Measurements from ENCODE around the gene NHLRC1. TPM values are rescaled to one million over a fixed set of nuclear protein-coding genes. Genes with fewer than 3 reads are reported as not detected.
A peak's percentile ranks its signal among the peaks of the same experiment; 100 is the strongest.

The NHLRC1 gene
- total RNA-seq, 1 experiment from 2014 or later: not detected

GRCh38 chr6:18132346-18132745 lies 9.9 kb upstream of the NHLRC1 start:
- Histone ChIP-seq H3K9me3 (ENCODE audit: low read length) (no peaks in the 10 kb centered on the region), H4K20me1 (ENCODE audit: insufficient read depth, low read depth, low read length) (no peaks in the 10 kb centered on the region), H2AFZ (ENCODE audit: low read length) (no peak overlapping the region), H3K4me1 (ENCODE audit: low read length) (no peaks in the 10 kb centered on the region), H3K4me2 (ENCODE audit: low read depth, low read length, poor library complexity, severe bottlenecking) (no peak overlapping the region), H3K4me3 (ENCODE audit: low read length) (no peak overlapping the region), H3K36me3 (ENCODE audit: insufficient read depth, low read length) (no peaks in the 10 kb centered on the region), H3K9ac (ENCODE audit: low read length) (no peak overlapping the region), H3K27ac (ENCODE audit: low read length) (no peak overlapping the region), H3K27me3 (ENCODE audit: low read length) (no peaks in the 10 kb centered on the region), H3K9me2 (replicated peaks; ENCODE audit: insufficient read depth, low read length) (no peaks in the 10 kb centered on the region), H3K79me2 (ENCODE audit: low read length) (no peaks in the 10 kb centered on the region)
- DNase-seq: no peak

DNA sequence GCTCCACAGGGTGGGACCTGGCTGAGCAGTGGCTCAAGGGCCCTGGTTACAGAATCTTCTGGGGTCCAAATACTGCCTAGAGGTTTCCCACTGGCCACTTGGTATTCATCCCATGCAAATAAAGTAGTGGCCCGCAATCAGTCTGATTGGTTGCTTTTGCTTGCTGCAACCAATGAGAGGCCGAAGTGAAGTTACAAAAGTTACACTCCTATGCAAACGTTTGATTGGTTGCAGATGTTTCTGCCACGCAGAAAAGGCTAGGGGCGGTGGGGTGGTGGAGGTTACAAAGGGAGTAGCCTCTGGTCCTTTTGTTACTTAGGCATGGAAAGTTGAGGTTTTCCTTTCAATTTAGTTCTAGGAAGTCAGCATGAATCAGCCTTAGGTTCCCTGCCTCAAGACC lies 3.6 kb upstream of the NHLRC1 start:
- no peak overlapping the region for H2AFZ ChIP-seq (ENCODE audit: low read length)
- H3K79me2 ChIP-seq (ENCODE audit: low read length): no peaks in the 10 kb centered on the region

GRCh38 chr6:18121580-18122127 lies 823 bp downstream of the NHLRC1 start:
- H3K4me2 ChIP-seq (ENCODE audit: low read depth, low read length, poor library complexity, severe bottlenecking): no peak overlapping the region
- H2AFZ ChIP-seq (ENCODE audit: low read length): no peak overlapping the region
- no peaks in the 10 kb centered on the region for H4K20me1 ChIP-seq (ENCODE audit: insufficient read depth, low read depth, low read length)
- no peaks in the 10 kb centered on the region for H3K9me2 ChIP-seq (replicated peaks; ENCODE audit: insufficient read depth, low read length)
- no peaks in the 10 kb centered on the region for H3K9me3 ChIP-seq (ENCODE audit: low read length)
- H3K27ac ChIP-seq (ENCODE audit: low read length): no peak overlapping the region
- H3K27me3 ChIP-seq (ENCODE audit: low read length): no peaks in the 10 kb centered on the region
- DNase-seq: peak; percentile 81
- no peak overlapping the region for H3K4me3 ChIP-seq (ENCODE audit: low read length)
- H3K36me3 ChIP-seq (ENCODE audit: insufficient read depth, low read length): no peaks in the 10 kb centered on the region
- H3K4me1 ChIP-seq (ENCODE audit: low read length): no peaks in the 10 kb centered on the region
- H3K79me2 ChIP-seq (ENCODE audit: low read length): no peaks in the 10 kb centered on the region
- H3K9ac ChIP-seq (ENCODE audit: low read length): no peak overlapping the region

More for the DNA sequence above, 3.6 kb upstream of the NHLRC1 start:
- no peaks in the 10 kb centered on the region for H3K36me3 ChIP-seq (ENCODE audit: insufficient read depth, low read length)
- H3K4me1 ChIP-seq (ENCODE audit: low read length): no peaks in the 10 kb centered on the region
- no peak overlapping the region for H3K9ac ChIP-seq (ENCODE audit: low read length)
- H3K27me3 ChIP-seq (ENCODE audit: low read length): no peaks in the 10 kb centered on the region
- H3K27ac ChIP-seq (ENCODE audit: low read length): no peak overlapping the region
- no peak overlapping the region for H3K4me2 ChIP-seq (ENCODE audit: low read depth, low read length, poor library complexity, severe bottlenecking)
- H3K9me3 ChIP-seq (ENCODE audit: low read length): no peaks in the 10 kb centered on the region
- no peak for DNase-seq
- H3K9me2 ChIP-seq (replicated peaks; ENCODE audit: insufficient read depth, low read length): no peaks in the 10 kb centered on the region
- H4K20me1 ChIP-seq (ENCODE audit: insufficient read depth, low read depth, low read length): no peaks in the 10 kb centered on the region
- no peak overlapping the region for H3K4me3 ChIP-seq (ENCODE audit: low read length)

GRCh38 chr6:18119236-18119635 lies 3.2 kb downstream of the NHLRC1 start:
- no peaks in the 10 kb centered on the region for H4K20me1 ChIP-seq (ENCODE audit: insufficient read depth, low read depth, low read length)
- no peak overlapping the region for H3K4me3 ChIP-seq (ENCODE audit: low read length)
- H2AFZ ChIP-seq (ENCODE audit: low read length): no peak overlapping the region
- H3K9me2 ChIP-seq (replicated peaks; ENCODE audit: insufficient read depth, low read length): no peaks in the 10 kb centered on the region
- no peaks in the 10 kb centered on the region for H3K9me3 ChIP-seq (ENCODE audit: low read length)
- no peak for DNase-seq
- H3K9ac ChIP-seq (ENCODE audit: low read length): no peak overlapping the region
- H3K79me2 ChIP-seq (ENCODE audit: low read length): no peaks in the 10 kb centered on the region
- no peak overlapping the region for H3K4me2 ChIP-seq (ENCODE audit: low read depth, low read length, poor library complexity, severe bottlenecking)
- H3K27ac ChIP-seq (ENCODE audit: low read length): no peak overlapping the region
- H3K4me1 ChIP-seq (ENCODE audit: low read length): no peaks in the 10 kb centered on the region
- H3K27me3 ChIP-seq (ENCODE audit: low read length): no peaks in the 10 kb centered on the region
- H3K36me3 ChIP-seq (ENCODE audit: insufficient read depth, low read length): no peaks in the 10 kb centered on the region

GRCh38 chr6:18118330-18118729 lies 4.1 kb downstream of the NHLRC1 start:
- Histone ChIP-seq H3K9me3 (ENCODE audit: low read length) (no peaks in the 10 kb centered on the region), H3K9ac (ENCODE audit: low read length) (no peak overlapping the region), H3K36me3 (ENCODE audit: insufficient read depth, low read length) (no peaks in the 10 kb centered on the region), H3K9me2 (replicated peaks; ENCODE audit: insufficient read depth, low read length) (no peaks in the 10 kb centered on the region), H3K4me3 (ENCODE audit: low read length) (no peak overlapping the region), H3K4me1 (ENCODE audit: low read length) (no peaks in the 10 kb centered on the region), H3K79me2 (ENCODE audit: low read length) (no peaks in the 10 kb centered on the region), H3K4me2 (ENCODE audit: low read depth, low read length, poor library complexity, severe bottlenecking) (no peak overlapping the region), H4K20me1 (ENCODE audit: insufficient read depth, low read depth, low read length) (no peaks in the 10 kb centered on the region), H3K27ac (ENCODE audit: low read length) (no peak overlapping the region), H2AFZ (ENCODE audit: low read length) (no peak overlapping the region), H3K27me3 (ENCODE audit: low read length) (no peaks in the 10 kb centered on the region)
- DNase-seq: no peak

DNA sequence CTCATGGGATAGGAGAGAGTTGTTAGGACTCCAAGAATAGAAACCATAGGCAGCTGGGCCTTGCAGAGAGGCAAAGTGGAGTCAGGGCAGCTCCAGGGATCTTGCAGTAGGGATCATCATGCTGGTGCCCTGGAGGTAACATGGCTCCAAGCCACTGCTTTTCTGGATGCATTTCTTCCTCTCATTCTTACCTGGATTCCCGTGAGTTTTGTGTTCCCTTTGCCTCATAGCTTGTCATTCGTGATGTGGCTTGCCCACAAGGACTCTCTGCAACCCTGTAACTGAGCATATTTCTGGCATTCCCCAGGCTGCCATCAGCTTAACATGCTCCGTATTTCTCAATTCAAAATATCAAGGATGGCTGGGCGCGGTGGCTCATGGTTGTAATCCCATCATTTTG lies 5.3 kb downstream of the NHLRC1 start:
- H3K9me2 ChIP-seq (replicated peaks; ENCODE audit: insufficient read depth, low read length): no peaks in the 10 kb centered on the region
- no peak overlapping the region for H3K9ac ChIP-seq (ENCODE audit: low read length)
- H3K9me3 ChIP-seq (ENCODE audit: low read length): no peaks in the 10 kb centered on the region
- DNase-seq: no peak
- no peaks in the 10 kb centered on the region for H4K20me1 ChIP-seq (ENCODE audit: insufficient read depth, low read depth, low read length)
- no peak overlapping the region for H3K4me3 ChIP-seq (ENCODE audit: low read length)
- no peaks in the 10 kb centered on the region for H3K79me2 ChIP-seq (ENCODE audit: low read length)
- no peak overlapping the region for H2AFZ ChIP-seq (ENCODE audit: low read length)
- no peaks in the 10 kb centered on the region for H3K4me1 ChIP-seq (ENCODE audit: low read length)
- H3K36me3 ChIP-seq (ENCODE audit: insufficient read depth, low read length): no peaks in the 10 kb centered on the region
- no peaks in the 10 kb centered on the region for H3K27me3 ChIP-seq (ENCODE audit: low read length)
- no peak overlapping the region for H3K27ac ChIP-seq (ENCODE audit: low read length)
- no peak overlapping the region for H3K4me2 ChIP-seq (ENCODE audit: low read depth, low read length, poor library complexity, severe bottlenecking)

GRCh38 chr6:18115356-18115755 lies 7.1 kb downstream of the NHLRC1 start:
- H3K9me3 ChIP-seq (ENCODE audit: low read length): no peaks in the 10 kb centered on the region
- no peaks in the 10 kb centered on the region for H4K20me1 ChIP-seq (ENCODE audit: insufficient read depth, low read depth, low read length)
- H3K27me3 ChIP-seq (ENCODE audit: low read length): no peaks in the 10 kb centered on the region
- no peak overlapping the region for H3K27ac ChIP-seq (ENCODE audit: low read length)
- no peak for DNase-seq
- no peaks in the 10 kb centered on the region for H3K36me3 ChIP-seq (ENCODE audit: insufficient read depth, low read length)
- no peaks in the 10 kb centered on the region for H3K79me2 ChIP-seq (ENCODE audit: low read length)
- no peaks in the 10 kb centered on the region for H3K9me2 ChIP-seq (replicated peaks; ENCODE audit: insufficient read depth, low read length)
- no peak overlapping the region for H2AFZ ChIP-seq (ENCODE audit: low read length)
- H3K9ac ChIP-seq (ENCODE audit: low read length): no peak overlapping the region
- no peaks in the 10 kb centered on the region for H3K4me1 ChIP-seq (ENCODE audit: low read length)
- H3K4me3 ChIP-seq (ENCODE audit: low read length): no peak overlapping the region
- H3K4me2 ChIP-seq (ENCODE audit: low read depth, low read length, poor library complexity, severe bottlenecking): no peak overlapping the region

DNA sequence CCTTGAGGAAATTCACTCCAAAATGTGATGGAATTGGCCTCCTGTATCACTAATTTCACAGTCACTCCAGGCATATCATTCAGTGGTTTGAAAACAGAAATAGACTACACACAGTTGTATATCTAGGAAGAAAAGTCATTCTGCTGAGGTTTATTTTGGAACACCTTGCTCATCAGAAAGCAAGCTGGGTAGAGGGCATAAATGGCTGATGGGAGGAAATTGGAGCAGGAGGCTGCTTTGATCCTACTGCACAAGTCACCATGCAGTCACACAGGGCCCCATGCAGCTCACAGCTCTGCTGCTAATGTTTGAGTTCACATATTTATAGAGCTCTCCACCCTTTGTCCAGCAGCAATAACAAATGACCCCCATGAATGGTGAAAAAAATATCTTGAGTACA lies 12.3 kb downstream of the NHLRC1 start:
- Histone ChIP-seq H3K79me2 (ENCODE audit: low read length) (no peaks in the 10 kb centered on the region), H3K27me3 (ENCODE audit: low read length) (no peaks in the 10 kb centered on the region), H3K36me3 (ENCODE audit: insufficient read depth, low read length) (no peaks in the 10 kb centered on the region), H2AFZ (ENCODE audit: low read length) (no peak overlapping the region), H4K20me1 (ENCODE audit: insufficient read depth, low read depth, low read length) (no peaks in the 10 kb centered on the region), H3K4me2 (ENCODE audit: low read depth, low read length, poor library complexity, severe bottlenecking) (no peak overlapping the region), H3K9ac (ENCODE audit: low read length) (no peak overlapping the region), H3K9me2 (replicated peaks; ENCODE audit: insufficient read depth, low read length) (no peaks in the 10 kb centered on the region), H3K4me3 (ENCODE audit: low read length) (no peak overlapping the region), H3K27ac (ENCODE audit: low read length) (no peak overlapping the region), H3K4me1 (ENCODE audit: low read length) (no peaks in the 10 kb centered on the region), H3K9me3 (ENCODE audit: low read length) (0 out of 2 replicates have a peak, but pooled peaks cover 6% of the 10 kb centered on the region)
- DNase-seq: no peak

GRCh38 chr6:18107061-18107460 lies 15.4 kb downstream of the NHLRC1 start:
- Histone ChIP-seq H3K9me3 (ENCODE audit: low read length) (0 out of 2 replicates have a peak, but pooled peaks cover 6% of the 10 kb centered on the region), H2AFZ (ENCODE audit: low read length) (no peak overlapping the region), H4K20me1 (ENCODE audit: insufficient read depth, low read depth, low read length) (no peaks in the 10 kb centered on the region), H3K4me3 (ENCODE audit: low read length) (no peak overlapping the region), H3K4me1 (ENCODE audit: low read length) (no peaks in the 10 kb centered on the region), H3K36me3 (ENCODE audit: insufficient read depth, low read length) (no peaks in the 10 kb centered on the region), H3K79me2 (ENCODE audit: low read length) (no peaks in the 10 kb centered on the region), H3K9ac (ENCODE audit: low read length) (no peak overlapping the region), H3K4me2 (ENCODE audit: low read depth, low read length, poor library complexity, severe bottlenecking) (no peak overlapping the region), H3K9me2 (replicated peaks; ENCODE audit: insufficient read depth, low read length) (no peaks in the 10 kb centered on the region), H3K27me3 (ENCODE audit: low read length) (no peaks in the 10 kb centered on the region), H3K27ac (ENCODE audit: low read length) (no peak overlapping the region)
- no peak for DNase-seq

Data from Karpas-422 (cell line).